DND-41 (cell line): Measurements from ENCODE around the gene COL4A1.

Source experiments
- CTCF ChIP-seq: IDR thresholded peaks from 2 replicates; pipeline ENCODE4 v1.5.1; 2012; ENCODE audit warnings: borderline replicate concordance, low read length, moderate library complexity, mild to moderate bottlenecking; ENCODE audit not compliant: poor library complexity, severe bottlenecking; ENCODE audit errors: extremely low read depth
- EZH2 ChIP-seq: IDR thresholded peaks from 3 replicates; pipeline ENCODE4 v1.6.1; 2012; ENCODE audit warnings: borderline replicate concordance, low read depth, mild to moderate bottlenecking, moderate library complexity, low read length, inconsistent platforms; ENCODE audit not compliant: severe bottlenecking

GRCh38 chr13:110236831-110237261 lies 70.1 kb downstream of the COL4A1 start:
- TF ChIP-seq EZH2 (no peak), CTCF (no peak)
